Measurements from ENCODE around the gene HECW1. TPM values are rescaled to one million over a fixed set of nuclear protein-coding genes. Genes with fewer than 3 reads are reported as not detected.

HECW1 gene
- total and polyA plus RNA-seq, 2 experiments from 2014 or later = 11.0 to 21.8 TPM

GRCh38 chr7:43143918-43144589, 31.6 kb downstream of the HECW1 start:
- DNase-seq (ENCODE audit: low spot score) = no peak
- Histone ChIP-seq H3K27me3 (ENCODE audit: insufficient read depth) (no peaks in the 10 kb centered on the region), H4K20me1 (replicated peaks; ENCODE audit: insufficient read depth) (no peaks in the 10 kb centered on the region), H3F3A (replicated peaks; ENCODE audit: low read depth) (no peaks in the 10 kb centered on the region), H3K4me2 (no peak overlapping the region), H3K4me1 (ENCODE audit: insufficient read depth) (peaks cover 21% of the 10 kb centered on the region), H2AFZ (no peak overlapping the region), H3K36me3 (ENCODE audit: insufficient read depth) (no peaks in the 10 kb centered on the region), H3K9me2 (ENCODE audit: insufficient read depth) (peaks cover 22% of the 10 kb centered on the region), H3K27ac (ENCODE audit: low read depth) (no peak overlapping the region), H3K79me2 (replicated peaks; ENCODE audit: insufficient read depth) (peaks cover under 1% of the 10 kb centered on the region; the same call in 1 of the 2 replicates), H3K4me3 (no peak overlapping the region)
- Mint-ChIP-seq H3K4me1 (peaks cover 24% of the 10 kb centered on the region), H3K27ac (no peak overlapping the region), H3K4me3 (no peak overlapping the region), H3K9me3 (no peaks in the 10 kb centered on the region), H3K36me3 (ENCODE audit: low read depth) (peaks cover 9% of the 10 kb centered on the region; the same call in 1 of the 3 replicates), H3K27me3 (ENCODE audit: insufficient read depth, low read depth, poor library complexity) (peaks cover 2% of the 10 kb centered on the region)
- ATAC-seq = no peak
- TF ChIP-seq EZH2phosphoT487 (IDR thresholded peaks at IDR 0.05; ENCODE audit: unreplicated experiment) = no peak

- no peak for TF ChIP-seq ZNF462 (CRISPR knock-in tag; IDR thresholded peaks at IDR 0.05)
- TF ChIP-seq STAT1 (IDR thresholded peaks at IDR 0.05; ENCODE audit: unreplicated experiment) = no peak
- no peak for TF ChIP-seq REST (IDR thresholded peaks at IDR 0.05; ENCODE audit: unreplicated experiment)
- Histone ChIP-seq H3K27ac (ENCODE audit: low read depth) (no peak overlapping the region), H4K20me1 (replicated peaks; ENCODE audit: insufficient read depth) (no peaks in the 10 kb centered on the region), H3K79me2 (replicated peaks; ENCODE audit: insufficient read depth) (peaks cover 4% of the 10 kb centered on the region; the same call in 1 of the 2 replicates), H3K27me3 (ENCODE audit: insufficient read depth) (no peaks in the 10 kb centered on the region), H3K36me3 (ENCODE audit: insufficient read depth) (no peaks in the 10 kb centered on the region), H3K9me2 (ENCODE audit: insufficient read depth) (peaks cover 21% of the 10 kb centered on the region), H2AFZ (no peak overlapping the region), H3K4me2 (no peak overlapping the region), H3K4me1 (ENCODE audit: insufficient read depth) (0 out of 2 replicates have a peak, but pooled peaks cover 2% of the 10 kb centered on the region), H3F3A (replicated peaks; ENCODE audit: low read depth) (no peaks in the 10 kb centered on the region), H3K4me3 (no peak overlapping the region)
- ATAC-seq (no peak), DNase-seq (ENCODE audit: low spot score) (no peak)
- Mint-ChIP-seq H3K9me3 (peaks cover 4% of the 10 kb centered on the region; the same call in 1 of the 3 replicates), H3K27me3 (ENCODE audit: insufficient read depth, low read depth, poor library complexity) (no peaks in the 10 kb centered on the region), H3K27ac (no peak overlapping the region), H3K36me3 (ENCODE audit: low read depth) (peaks cover 6% of the 10 kb centered on the region; the same call in 2 of the 3 replicates), H3K4me3 (no peak overlapping the region), H3K4me1 (0 out of 3 replicates have a peak, but pooled peaks cover 4% of the 10 kb centered on the region)
Observed at GRCh38 chr7:43148161-43148731, 35.8 kb downstream of the HECW1 start.
